Activated CD8-positive, alpha-beta memory T cell treated with anti-CD3 and anti-CD28 coated beads, Interleukin-2, amount 10 ng/mL, durations not matched to agents 7 days and 5 days (primary cell): ENCODE data around the gene CCNO. TPM values are rescaled to one million over a fixed set of nuclear protein-coding genes. Genes with fewer than 3 reads are reported as not detected.

ENCODE experiments used
- ATAC-seq: fragments of 150-1000 bp; cut with Tn5 transposase; one replicate; pipeline ENCODE4 v1.10.0; 2021; ENCODE audit warnings: moderate library complexity
- CTCF ChIA-PET: fragments of 350-600 bp; sonication (Branson Sonifier 250); formaldehyde crosslinking; loops from one replicate; lab custom pipeline; 2021; ENCODE audit warnings: antibody characterized with exemption; lab: Charles Lee
- DNase-seq: peaks from one replicate; pipeline ENCODE4 v3.0.0-alpha.2; 2020
- H3K27ac Mint-ChIP-seq: one replicate; pipeline ENCODE4 v1.8.0; 2021; ENCODE audit warnings: mild to moderate bottlenecking, mixed read lengths
- H3K27me3 Mint-ChIP-seq: one replicate; pipeline ENCODE4 v1.8.0; 2021; ENCODE audit warnings: mixed read lengths
- H3K36me3 Mint-ChIP-seq: one replicate; pipeline ENCODE4 v1.8.0; 2021; ENCODE audit warnings: mild to moderate bottlenecking, mixed read lengths
- H3K4me1 Mint-ChIP-seq: one replicate; pipeline ENCODE4 v1.8.0; 2021; ENCODE audit warnings: mixed read lengths
- H3K4me3 Mint-ChIP-seq: one replicate; pipeline ENCODE4 v1.8.0; 2021; ENCODE audit warnings: mild to moderate bottlenecking, moderate library complexity, mixed read lengths
- H3K9me3 Mint-ChIP-seq: one replicate; pipeline ENCODE4 v1.8.0; 2022; ENCODE audit warnings: low read depth, mixed read lengths
- total RNA-seq, 2 experiments: library from RNA; stranded (reverse); gene quantifications; one replicate each; pipeline ENCODE4 v1.2.3, GENCODE V29; 2021

The CCNO gene
- total RNA-seq, 2 experiments from 2014 or later: 0.26 TPM

DNA sequence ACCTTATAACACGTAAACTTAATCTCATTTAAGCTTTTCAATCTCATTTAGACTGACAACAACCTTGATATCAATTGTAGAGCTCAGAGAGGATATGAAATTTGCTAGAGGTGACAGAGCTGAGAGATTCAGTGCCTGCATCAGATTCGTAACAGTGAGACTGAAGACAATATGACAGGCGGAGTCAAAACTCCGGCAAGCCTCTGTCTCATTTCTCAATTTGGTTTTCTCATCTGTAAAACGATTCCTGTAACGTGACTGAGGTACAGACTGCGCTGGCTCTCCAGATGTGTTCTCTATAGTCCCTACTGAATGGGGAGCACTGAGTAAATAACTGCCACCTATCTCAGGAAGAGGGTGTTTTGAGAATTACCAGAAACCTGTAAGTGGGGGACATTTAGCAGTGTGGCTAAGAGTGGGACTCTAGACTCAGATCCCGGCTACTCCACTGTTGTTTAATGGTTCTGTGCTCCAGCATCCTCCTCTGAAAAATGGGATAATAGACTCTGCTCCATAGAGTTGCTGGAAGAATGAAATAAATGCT is 3.2 kb downstream of the CCNO start:
- Mint-ChIP-seq H3K4me3 (no peak overlapping the region), H3K4me1 (peaks cover 42% of the 10 kb centered on the region), H3K36me3 (peaks cover 1% of the 10 kb centered on the region), H3K27me3 (peaks cover 80% of the 10 kb centered on the region), H3K9me3 (no peaks in the 10 kb centered on the region), H3K27ac (no peak overlapping the region)
- CTCF ChIA-PET: interaction anchor here (1.1 to 8.1 kb wide), 4 partner anchors 9 to 114 kb away, joined by 3 to 73 read pairs (median 6); partner anchors contain the start of gene CDC20B
- ATAC-seq: no peak
- no peak for DNase-seq

GRCh38 chr5:55227664-55228430 is 5.6 kb downstream of the CCNO start:
- no peaks in the 10 kb centered on the region for H3K9me3 Mint-ChIP-seq
- peaks cover 90% of the 10 kb centered on the region for H3K27me3 Mint-ChIP-seq
- peak overlapping the region; percentile 58 for H3K4me3 Mint-ChIP-seq
- no peak for ATAC-seq
- no peak for DNase-seq
- CTCF ChIA-PET: interaction anchor here (1.2 to 8.1 kb wide), 6 partner anchors 10 to 205 kb away, joined by 3 to 73 read pairs (median 3); partner anchors contain the start of genes CDC20B, DHX29 and GPX8
- peaks cover 39% of the 10 kb centered on the region for H3K4me1 Mint-ChIP-seq
- H3K27ac Mint-ChIP-seq: peak overlapping the region; percentile 19
- H3K36me3 Mint-ChIP-seq: no peaks in the 10 kb centered on the region

DNA sequence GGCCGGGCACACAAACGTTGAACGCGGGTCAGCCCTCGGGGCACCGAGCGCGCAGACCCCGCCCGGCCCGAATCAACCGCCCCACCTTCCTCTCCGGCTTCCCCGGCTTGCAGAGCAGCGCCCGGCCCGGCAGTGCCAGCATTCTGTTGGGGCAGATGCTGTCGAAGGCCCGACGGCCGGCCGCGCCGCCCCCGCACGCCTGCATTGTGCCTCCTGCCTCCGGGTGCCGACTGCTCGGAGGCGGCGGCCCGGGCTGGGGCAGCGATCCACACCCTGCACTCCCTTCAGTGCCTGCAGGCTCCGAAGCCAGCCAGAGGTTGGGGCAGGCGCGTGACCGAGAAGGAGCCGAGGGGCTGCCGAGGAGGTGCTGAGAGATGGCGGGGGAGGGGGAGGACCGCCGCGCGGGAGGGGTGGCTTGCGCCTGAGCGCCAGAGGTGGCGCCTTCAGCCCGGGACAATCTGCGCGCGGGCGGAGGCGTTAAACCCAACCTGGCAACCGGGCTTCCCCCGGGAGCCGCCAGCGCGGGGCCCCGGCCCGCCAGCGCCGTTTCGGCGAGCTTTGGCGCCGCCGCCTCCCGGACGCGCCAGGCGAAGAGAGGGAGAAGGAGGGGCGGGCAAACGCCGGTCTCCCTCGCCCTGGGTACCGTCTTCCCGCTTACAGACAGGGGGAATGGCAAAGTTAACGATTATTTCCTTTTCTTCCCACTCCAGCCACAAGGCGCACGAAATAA is 6.3 kb downstream of the CCNO start, which contains the start of gene MCIDAS:
Gene MCIDAS, minus strand, starts transcription at position 382 of the 730 bp plus-strand sequence. Its CDS starts 177 bp downstream, at position 205.
- DNase-seq: peak; percentile 66
- peak within 1 kb of the TSS; percentile 58 for H3K4me3 Mint-ChIP-seq

DNA sequence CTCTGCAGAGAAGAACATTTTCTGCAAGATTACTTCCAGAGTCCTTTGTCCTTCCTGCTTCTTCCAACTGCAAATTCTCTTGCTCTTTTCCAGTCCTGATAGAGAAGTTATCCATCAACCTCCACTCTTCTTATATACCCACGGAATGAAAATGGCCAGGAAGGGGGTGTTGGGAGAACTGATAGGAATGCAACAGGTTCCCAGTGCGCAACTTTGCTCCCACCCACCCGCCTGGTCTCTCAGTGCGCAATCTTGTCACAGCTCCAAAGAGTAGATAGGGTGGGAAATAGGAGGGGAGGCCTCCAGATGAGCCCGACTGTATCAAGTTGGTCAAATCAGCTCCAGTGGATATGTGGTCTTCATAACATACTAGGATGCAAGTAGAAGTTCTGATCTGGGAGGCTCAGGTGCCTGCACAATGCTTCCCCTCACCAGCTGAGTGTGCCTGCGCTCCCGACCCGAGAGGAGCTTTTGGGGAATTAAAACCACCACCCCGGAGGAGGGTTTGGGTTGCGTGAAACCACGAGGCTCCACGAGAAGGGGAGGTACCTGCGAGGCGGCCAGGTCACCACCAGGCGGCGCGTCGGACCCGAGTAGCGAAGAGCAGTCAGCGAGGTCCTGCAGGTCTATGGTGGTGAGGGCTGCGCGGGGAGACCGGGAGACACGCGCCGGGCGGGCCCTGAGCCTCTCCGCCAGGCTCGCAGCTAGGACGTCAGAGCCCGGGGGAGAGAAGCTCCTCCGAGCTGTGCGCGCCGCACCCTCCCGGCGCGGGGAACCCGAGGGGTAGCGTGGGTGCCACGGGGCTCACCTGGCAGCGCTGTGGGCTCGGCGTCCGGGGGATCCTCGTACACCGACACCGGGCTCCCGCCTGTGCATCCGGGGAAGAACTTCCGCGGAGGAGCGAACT is 7.1 kb downstream of the CCNO start:
- Mint-ChIP-seq H3K4me3 (peak overlapping the region; percentile 45), H3K36me3 (peaks cover 4% of the 10 kb centered on the region), H3K4me1 (peaks cover 30% of the 10 kb centered on the region), H3K27ac (no peak overlapping the region), H3K9me3 (no peaks in the 10 kb centered on the region), H3K27me3 (peaks cover 87% of the 10 kb centered on the region)
- DNase-seq (peak; percentile 76), ATAC-seq (peak; percentile 62)
- CTCF ChIA-PET: interaction anchor here (0.6 to 2.4 kb wide), 12 partner anchors 8 to 466 kb away, joined by 3 to 9 read pairs (median 3); partner anchors contain the start of gene DHX29

More for the DNA sequence above, 6.3 kb downstream of the CCNO start, which contains the start of gene MCIDAS:
- Mint-ChIP-seq H3K9me3 (no peaks in the 10 kb centered on the region), H3K27me3 (peaks cover 91% of the 10 kb centered on the region), H3K36me3 (peaks cover 2% of the 10 kb centered on the region), H3K27ac (peak within 1 kb of the TSS; percentile 19), H3K4me1 (peaks cover 38% of the 10 kb centered on the region)
- peak; percentile 46 for ATAC-seq
- CTCF ChIA-PET: interaction anchor here (0.7 to 2.4 kb wide), 8 partner anchors 9 to 465 kb away, joined by 3 to 9 read pairs (median 4); partner anchors contain the start of gene DHX29

DNA sequence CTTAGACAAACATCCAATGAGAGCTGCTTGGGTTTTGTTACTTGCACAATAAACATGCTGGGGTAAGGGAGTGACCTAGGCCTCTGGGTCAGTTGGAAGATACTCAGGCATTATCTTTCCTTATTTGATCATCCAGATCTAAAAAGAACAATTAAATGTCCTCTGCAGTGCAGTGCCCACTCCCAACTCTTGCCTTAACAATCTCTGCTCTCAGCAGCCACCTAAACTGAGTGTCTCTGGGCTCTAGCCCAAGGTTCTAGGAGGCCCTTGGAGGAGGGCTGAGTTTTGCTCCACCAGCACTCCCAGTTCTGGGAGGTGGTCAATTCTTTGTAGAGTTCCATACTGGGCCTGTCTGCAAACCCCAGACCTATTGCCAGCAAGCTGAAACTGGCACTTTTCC is 8.1 kb downstream of the CCNO start:
- Mint-ChIP-seq H3K4me1 (peaks cover 29% of the 10 kb centered on the region), H3K36me3 (peaks cover 4% of the 10 kb centered on the region), H3K27ac (no peak overlapping the region), H3K27me3 (peaks cover 87% of the 10 kb centered on the region), H3K9me3 (no peaks in the 10 kb centered on the region), H3K4me3 (peak overlapping the region; percentile 30)
- ATAC-seq (no peak), DNase-seq (no peak)
- CTCF ChIA-PET: interaction anchor here (1.2 to 2.4 kb wide), 3 partner anchors 11 to 54 kb away, joined by 3 to 9 read pairs (median 3); no protein-coding TSS in a partner anchor

DNA sequence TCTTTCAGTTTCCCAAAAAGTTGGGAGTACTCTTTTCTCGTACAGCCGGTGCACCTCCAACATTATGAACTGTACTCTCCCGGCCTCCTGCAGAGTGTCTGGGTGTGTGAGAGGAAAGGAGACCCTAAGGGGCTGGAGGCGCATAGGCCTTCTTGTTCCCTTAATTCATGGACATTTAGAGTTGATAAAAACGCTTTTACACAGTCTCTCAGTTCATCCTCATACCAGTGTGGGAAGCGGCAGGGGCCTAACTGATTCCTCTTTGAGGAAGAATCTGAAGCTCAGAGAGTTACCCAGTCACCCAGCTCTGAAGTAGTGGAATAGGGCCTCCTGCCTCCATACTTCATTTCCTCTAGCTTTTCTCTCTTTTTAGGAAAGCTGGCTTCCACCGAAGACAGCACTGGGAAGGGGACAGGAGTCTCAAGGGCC is 9.6 kb downstream of the CCNO start:
- no peak overlapping the region for H3K4me3 Mint-ChIP-seq
- H3K27ac Mint-ChIP-seq: no peak overlapping the region
- no peaks in the 10 kb centered on the region for H3K9me3 Mint-ChIP-seq
- no peak for ATAC-seq
- CTCF ChIA-PET: interaction anchor here (1.1 kb wide), 2 partner anchors 9 to 52 kb away, joined by 3 to 5 read pairs; no protein-coding TSS in a partner anchor
- peaks cover 86% of the 10 kb centered on the region for H3K27me3 Mint-ChIP-seq
- H3K4me1 Mint-ChIP-seq: peaks cover 33% of the 10 kb centered on the region
- no peak for DNase-seq
- peaks cover 4% of the 10 kb centered on the region for H3K36me3 Mint-ChIP-seq

- no peak for DNase-seq
- Mint-ChIP-seq H3K27ac (no peak overlapping the region), H3K36me3 (peaks cover 4% of the 10 kb centered on the region), H3K27me3 (peaks cover 85% of the 10 kb centered on the region), H3K4me3 (peak overlapping the region; percentile 27), H3K9me3 (no peaks in the 10 kb centered on the region), H3K4me1 (peaks cover 33% of the 10 kb centered on the region)
- ATAC-seq: no peak
- CTCF ChIA-PET: interaction anchor here (0.6 to 1.1 kb wide), 4 partner anchors 9 to 190 kb away, joined by 3 to 5 read pairs (median 4); partner anchors contain the start of gene CDC20B
Measured at GRCh38 chr5:55222985-55223811, 10.2 kb downstream of the CCNO start.

- peak overlapping the region; percentile 27 for H3K4me3 Mint-ChIP-seq
- CTCF ChIA-PET: interaction anchor here (0.7 to 2.2 kb wide), 4 partner anchors 9 to 49 kb away, joined by 3 to 10 read pairs (median 6); partner anchors contain the start of genes CCNO and CDC20B
Measured at GRCh38 chr5:55222092-55222984, 11.1 kb downstream of the CCNO start.

GRCh38 chr5:55220433-55221185 is 12.8 kb downstream of the CCNO start:
- CTCF ChIA-PET: interaction anchor here (0.6 to 2.2 kb wide), 4 partner anchors 11 to 59 kb away, joined by 3 to 10 read pairs (median 6); partner anchors contain the start of gene CCNO
- no peak for DNase-seq
- H3K4me3 Mint-ChIP-seq: peak overlapping the region; percentile 63

More at GRCh38 chr5:55222092-55222984, 11.1 kb downstream of the CCNO start:
- Mint-ChIP-seq H3K4me1 (peaks cover 25% of the 10 kb centered on the region), H3K27me3 (peaks cover 81% of the 10 kb centered on the region), H3K36me3 (peaks cover 4% of the 10 kb centered on the region), H3K9me3 (no peaks in the 10 kb centered on the region), H3K27ac (no peak overlapping the region)
- DNase-seq (no peak), ATAC-seq (no peak)

GRCh38 chr5:55219770-55220169 is 13.6 kb downstream of the CCNO start:
- ATAC-seq: no peak
- peak overlapping the region; percentile 63 for H3K4me3 Mint-ChIP-seq
- CTCF ChIA-PET: no interaction called here
- no peak overlapping the region for H3K27ac Mint-ChIP-seq
- H3K36me3 Mint-ChIP-seq: peaks cover 4% of the 10 kb centered on the region
- no peaks in the 10 kb centered on the region for H3K9me3 Mint-ChIP-seq
- H3K27me3 Mint-ChIP-seq: peaks cover 74% of the 10 kb centered on the region
- no peak for DNase-seq
- peaks cover 20% of the 10 kb centered on the region for H3K4me1 Mint-ChIP-seq

More at GRCh38 chr5:55220433-55221185, 12.8 kb downstream of the CCNO start:
- ATAC-seq: peak; percentile 56
- H3K27me3 Mint-ChIP-seq: peaks cover 78% of the 10 kb centered on the region
- no peak overlapping the region for H3K27ac Mint-ChIP-seq
- H3K4me1 Mint-ChIP-seq: peaks cover 20% of the 10 kb centered on the region
- H3K9me3 Mint-ChIP-seq: no peaks in the 10 kb centered on the region
- H3K36me3 Mint-ChIP-seq: peaks cover 4% of the 10 kb centered on the region
